Renal cortex interstitium (tissue), 15 donors: ENCODE results near the gene ENPP7. TPM values are rescaled to one million over a fixed set of nuclear protein-coding genes. Genes with fewer than 3 reads are reported as not detected.

Experiments used
- DNase-seq, 11 donors: peaks; one replicate each; pipeline ENCODE4 v3.0.0-alpha.2; 2013; ENCODE audit warnings: low read depth in 9 of 11, low spot score in 4 of 11; ENCODE audit errors: extremely low read depth in 1 of 11
- long read RNA-seq, 16 experiments: transcript quantifications; one replicate each; lab custom pipeline, GENCODE V29; 2026
- polyA plus RNA-seq, 3 donors: library from polyadenylated mRNA; unstranded; fragments of 120-200 nt; gene quantifications; one replicate each; pipeline ENCODE4 v1.2.1, GENCODE V29; 2013; ENCODE audit not compliant: insufficient read length in 3 of 3

Gene ENPP7
- polyA plus RNA-seq = 1 to 10 TPM; 3.5 to 5.2 (median 5.1) TPM
- long read RNA-seq, donor 1, partial matches to known transcripts = 0 of 1 reads
- long read RNA-seq, donor 1, other reads (novel, unspliced or antisense) = 0 of 1 reads
- long read RNA-seq, donor 2 = 0 reads
- long read RNA-seq, donor 3, partial matches to known transcripts = 0 of 1 reads
- long read RNA-seq, donor 3, other reads (novel, unspliced or antisense) = 0 of 1 reads
- long read RNA-seq, donor 4, partial matches to known transcripts = 0 of 1 reads
- long read RNA-seq, donor 4, other reads (novel, unspliced or antisense) = 0 of 1 reads
- long read RNA-seq, donor 5 = 0 reads
- long read RNA-seq, donor 6 = 0 reads
- long read RNA-seq, donor 7 = 0 reads
- long read RNA-seq, donor 8 = 0 reads
- long read RNA-seq, donor 9 = 0 reads
- long read RNA-seq, donor 10, partial matches to known transcripts = 0 of 3 reads
- long read RNA-seq, donor 10, other reads (novel, unspliced or antisense) = 0 of 3 reads
- long read RNA-seq, donor 11, partial matches to known transcripts = 0 of 1 reads
- long read RNA-seq, donor 11, other reads (novel, unspliced or antisense) = 0 of 1 reads
- long read RNA-seq, donor 12 = 0 reads
- long read RNA-seq, donor 13 = 0 reads
- long read RNA-seq, donor 14 = 0 reads
- long read RNA-seq, donor 15 = 0 reads
- long read RNA-seq, donor 16, transcript ENPP7-201 (6 exons, 2,043 nt) = major isoform, 8 of 14 reads
- long read RNA-seq, donor 16, partial matches to known transcripts = 6 of 14 reads
- long read RNA-seq, donor 16, other reads (novel, unspliced or antisense) = 0 of 14 reads

GRCh38 chr17:79730769-79731483 lies at the start of gene ENPP7:
Gene ENPP7, plus strand, starts transcription at chr17:79730943. Its CDS starts 197 bp downstream, at chr17:79731140.
- no peak for DNase-seq

- DNase-seq = no peak
Observed at GRCh38 chr17:79681101-79681621, 49.6 kb upstream of the ENPP7 start.

- DNase-seq = no peak
Observed at GRCh38 chr17:79681628-79682261, 49.0 kb upstream of the ENPP7 start.

GRCh38 chr17:79683365-79683764 lies 47.4 kb upstream of the ENPP7 start:
- no peak for DNase-seq

GRCh38 chr17:79684132-79684985 lies 46.4 kb upstream of the ENPP7 start:
- DNase-seq = no peak

- DNase-seq = no peak
Observed at GRCh38 chr17:79685121-79685520, 45.6 kb upstream of the ENPP7 start.

- no peak for DNase-seq
Observed at GRCh38 chr17:79686476-79686875, 44.3 kb upstream of the ENPP7 start.

- DNase-seq = no peak
Observed at GRCh38 chr17:79690466-79690865, 40.3 kb upstream of the ENPP7 start.

- no peak for DNase-seq
Observed at GRCh38 chr17:79690988-79691836, 39.5 kb upstream of the ENPP7 start.

GRCh38 chr17:79691931-79692330 lies 38.8 kb upstream of the ENPP7 start:
- no peak for DNase-seq

GRCh38 chr17:79693419-79693818 lies 37.3 kb upstream of the ENPP7 start:
- no peak for DNase-seq

- no peak for DNase-seq
Observed at GRCh38 chr17:79695293-79695790, 35.4 kb upstream of the ENPP7 start.

- DNase-seq = peak in 9 of 11 donors; percentile 26 to 62 (median 46)
Observed at GRCh38 chr17:79695797-79696609, 34.7 kb upstream of the ENPP7 start.

- no peak for DNase-seq
Observed at GRCh38 chr17:79696610-79696982, 34.1 kb upstream of the ENPP7 start.

- DNase-seq = no peak
Observed at GRCh38 chr17:79698146-79698846, 32.4 kb upstream of the ENPP7 start.
